Peyer's patch (tissue), 4 donors: Measurements from ENCODE around the gene SLC19A3. TPM values are rescaled to one million over a fixed set of nuclear protein-coding genes. Genes with fewer than 3 reads are reported as not detected.
"Not testable (repeated sequence)": the region's sequence is repeated elsewhere in the genome, so short reads cannot be mapped to it uniquely, and the experiment has no call there.

Experiments
- DNase-seq, 3 donors: peaks; one replicate each; pipeline ENCODE4 v3.0.0-alpha.2; 2017 to 2019
- H3K27ac ChIP-seq, 4 donors: fragments of 200-600 bp; sonication (generic); one replicate each; pipeline ENCODE4 v1.5.1; 2016 to 2019
- H3K27me3 ChIP-seq, 2 donors: fragments of 200-600 bp; sonication (generic); one replicate each; pipeline ENCODE4 v1.5.1; 2019
- H3K36me3 ChIP-seq, 3 donors: fragments of 200-600 bp; sonication (generic); one replicate each; pipeline ENCODE4 v1.5.1; 2016 to 2019
- H3K4me1 ChIP-seq, 4 donors: fragments of 200-600 bp; sonication (generic); one replicate each; pipeline ENCODE4 v1.5.1; 2016 to 2019
- H3K4me3 ChIP-seq, 4 donors: fragments of 200-600 bp; sonication (generic); 1 replicate in 3 of 4; 2 replicates in 1 of 4; pipeline ENCODE4 v1.5.1; 2016 to 2019; ENCODE audit warnings: mild to moderate bottlenecking in 1 of 4
- H3K9me3 ChIP-seq, 4 donors: fragments of 200-600 bp; sonication (generic); one replicate each; pipeline ENCODE4 v1.5.1; 2016 to 2019; ENCODE audit warnings: mild to moderate bottlenecking in 1 of 4
- POLR2A ChIP-seq, 2 donors: fragments of 450-650 bp; IDR thresholded peaks; one replicate each; pipeline ENCODE4 v1.5.1; 2017; ENCODE audit warnings: antibody characterized with exemption in 2 of 2, mild to moderate bottlenecking in 2 of 2, moderate library complexity in 2 of 2
- total RNA-seq, 4 donors: library from RNA; depleted of rRNA; stranded (reverse); fragments of >200 nt; gene quantifications; one replicate each; pipeline ENCODE4 v1.1.0, GENCODE V29; 2016
- TF ChIP-seq, protein P1 (sequence below), 6 experiments: fragments of 450-650 bp in 4 of 6; fragments of 200-600 bp in 2 of 6; sonication (generic) in 1 of 6; IDR thresholded peaks; one replicate each; pipeline ENCODE4 v1.5.1; 2017 to 2019; ENCODE audit warnings: antibody characterized with exemption in 6 of 6, mild to moderate bottlenecking in 3 of 6, moderate library complexity in 1 of 6

Gene SLC19A3
- total RNA-seq, 4 donors from 2014 or later: 5.0 to 40.0 (median 23.1) TPM

DNA sequence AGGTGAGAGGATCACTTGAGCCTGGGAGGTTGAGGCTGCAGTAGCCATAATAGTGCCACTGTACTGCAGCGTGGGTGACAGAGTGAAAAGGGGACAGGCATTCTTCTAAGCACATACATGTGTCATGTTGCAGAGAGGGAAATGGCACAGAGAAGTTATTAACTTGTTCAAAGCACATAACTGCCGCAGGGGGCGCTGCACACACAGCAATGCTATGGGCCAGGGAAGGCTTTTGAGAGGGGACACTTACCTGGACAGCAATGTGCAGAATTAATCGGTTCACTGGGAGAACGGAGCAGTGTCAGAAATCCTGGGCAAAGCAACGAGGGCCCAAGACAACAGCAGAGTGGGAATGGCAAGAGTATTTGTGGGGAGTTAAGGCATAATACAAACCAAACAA lies 30.3 kb upstream of the SLC19A3 start:
- no peak for DNase-seq
- Histone ChIP-seq H3K4me3 (no peak overlapping the region), H3K27ac (no peak overlapping the region), H3K27me3 (no peaks in the 10 kb centered on the region), H3K4me1 (no peaks in the 10 kb centered on the region), H3K9me3 (no peaks in the 10 kb centered on the region), H3K36me3 (no peaks in the 10 kb centered on the region)
- TF ChIP-seq, protein P1, sequence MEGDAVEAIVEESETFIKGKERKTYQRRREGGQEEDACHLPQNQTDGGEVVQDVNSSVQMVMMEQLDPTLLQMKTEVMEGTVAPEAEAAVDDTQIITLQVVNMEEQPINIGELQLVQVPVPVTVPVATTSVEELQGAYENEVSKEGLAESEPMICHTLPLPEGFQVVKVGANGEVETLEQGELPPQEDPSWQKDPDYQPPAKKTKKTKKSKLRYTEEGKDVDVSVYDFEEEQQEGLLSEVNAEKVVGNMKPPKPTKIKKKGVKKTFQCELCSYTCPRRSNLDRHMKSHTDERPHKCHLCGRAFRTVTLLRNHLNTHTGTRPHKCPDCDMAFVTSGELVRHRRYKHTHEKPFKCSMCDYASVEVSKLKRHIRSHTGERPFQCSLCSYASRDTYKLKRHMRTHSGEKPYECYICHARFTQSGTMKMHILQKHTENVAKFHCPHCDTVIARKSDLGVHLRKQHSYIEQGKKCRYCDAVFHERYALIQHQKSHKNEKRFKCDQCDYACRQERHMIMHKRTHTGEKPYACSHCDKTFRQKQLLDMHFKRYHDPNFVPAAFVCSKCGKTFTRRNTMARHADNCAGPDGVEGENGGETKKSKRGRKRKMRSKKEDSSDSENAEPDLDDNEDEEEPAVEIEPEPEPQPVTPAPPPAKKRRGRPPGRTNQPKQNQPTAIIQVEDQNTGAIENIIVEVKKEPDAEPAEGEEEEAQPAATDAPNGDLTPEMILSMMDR (IDR thresholded peaks at IDR 0.05): peak in 1 of 6 experiments; percentile 25
- TF ChIP-seq POLR2A (IDR thresholded peaks at IDR 0.05): no peak

DNA sequence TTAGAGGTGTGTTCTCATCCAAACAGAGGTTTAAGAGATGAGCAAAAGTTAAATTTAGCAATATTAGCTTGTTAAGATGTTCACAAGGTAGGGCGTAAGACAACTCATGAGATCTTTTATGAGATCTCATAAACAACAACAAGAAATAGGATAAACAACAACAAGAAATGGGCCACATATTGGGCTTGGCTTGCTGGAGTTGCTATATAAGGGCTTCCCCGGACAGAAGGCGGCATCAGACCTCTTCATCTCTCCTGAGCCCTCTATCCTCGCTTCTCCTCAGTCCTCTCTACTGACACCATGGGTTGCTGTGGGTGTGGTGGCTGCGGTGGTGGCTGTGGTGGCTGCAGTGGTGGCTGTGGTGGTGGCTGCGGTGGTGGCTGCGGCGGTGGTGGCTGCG lies 27.8 kb upstream of the SLC19A3 start, which contains the start of gene SCYGR8:
TSS of gene SCYGR8 (plus strand) at position 301 of the 400 bp plus-strand sequence. CDS start at position 301, 0 bp downstream.
- H3K27me3 ChIP-seq: no peaks in the 10 kb centered on the region
- no peaks in the 10 kb centered on the region for H3K4me1 ChIP-seq
- no peaks in the 10 kb centered on the region for H3K36me3 ChIP-seq
- no peak for DNase-seq
- no peak within 1 kb of the TSS for H3K4me3 ChIP-seq
- H3K27ac ChIP-seq: no peak within 1 kb of the TSS
- H3K9me3 ChIP-seq: no peaks in the 10 kb centered on the region
- TF ChIP-seq POLR2A (IDR thresholded peaks at IDR 0.05): no peak
- TF ChIP-seq, protein P1 (IDR thresholded peaks at IDR 0.05): no peak

- H3K27me3 ChIP-seq, H3K4me3 ChIP-seq, H3K27ac ChIP-seq, H3K4me1 ChIP-seq, H3K36me3 ChIP-seq, H3K9me3 ChIP-seq: not testable (repeated sequence)
- DNase-seq: peak in 1 of 3 donors; percentile 52
- TF ChIP-seq, protein P1 (IDR thresholded peaks at IDR 0.05): peak in 1 of 6 experiments; percentile 15
These were observed 22.9 kb upstream of the SLC19A3 start for GRCh38 chr2:227740705-227741104.

DNA sequence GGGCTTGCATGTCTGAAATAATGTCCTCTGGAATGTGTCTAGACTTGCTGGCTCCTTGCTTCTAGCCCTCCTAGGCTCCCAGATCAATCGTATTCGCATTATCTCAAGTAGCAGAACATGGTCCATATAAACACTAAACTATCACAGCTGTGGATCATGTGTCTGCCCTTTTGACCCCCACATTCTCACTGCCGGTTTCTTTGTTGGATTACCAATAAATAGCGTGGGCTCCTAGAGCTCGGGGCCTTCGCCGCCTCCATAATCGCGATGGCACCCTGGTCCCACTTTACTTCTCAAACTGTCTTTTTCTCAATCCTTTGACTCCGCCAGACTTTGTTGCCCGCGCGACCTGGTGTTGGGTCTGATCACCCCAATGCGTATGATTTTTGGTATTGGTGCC lies 21.5 kb upstream of the SLC19A3 start:
- TF ChIP-seq, protein P1 (IDR thresholded peaks at IDR 0.05): no peak
- TF ChIP-seq POLR2A (IDR thresholded peaks at IDR 0.05): no peak
- no peaks in the 10 kb centered on the region for H3K27me3 ChIP-seq
- no peak overlapping the region for H3K4me3 ChIP-seq
- H3K27ac ChIP-seq: no peak overlapping the region
- no peaks in the 10 kb centered on the region for H3K4me1 ChIP-seq
- no peaks in the 10 kb centered on the region for H3K9me3 ChIP-seq
- no peak for DNase-seq
- no peaks in the 10 kb centered on the region for H3K36me3 ChIP-seq

DNA sequence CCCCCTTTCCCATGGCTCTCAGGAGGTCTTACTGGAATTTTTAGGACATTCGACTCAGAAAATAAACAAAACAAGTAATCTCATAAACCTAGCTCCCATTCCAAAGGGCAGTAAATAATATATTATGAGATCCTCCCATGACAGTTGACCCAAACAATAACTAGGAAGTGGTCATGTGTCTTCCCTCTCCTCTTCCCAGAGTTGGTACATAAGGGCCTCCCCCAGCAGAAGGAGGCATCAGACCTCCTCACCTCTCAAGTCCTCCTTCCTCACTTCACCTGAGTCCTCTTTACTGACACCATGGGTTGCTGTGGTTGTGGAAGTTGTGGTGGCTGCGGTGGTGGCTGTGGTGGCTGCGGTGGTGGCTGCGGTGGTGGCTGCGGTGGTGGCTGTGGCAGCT lies 10.2 kb upstream of the SLC19A3 start, which contains the start of gene SCYGR7:
TSS of gene SCYGR7 (plus strand) at position 301 of the 400 bp plus-strand sequence. CDS start at position 301, 0 bp downstream.
- H3K36me3 ChIP-seq: no peaks in the 10 kb centered on the region
- no peak within 1 kb of the TSS for H3K27ac ChIP-seq
- H3K4me3 ChIP-seq: no peak within 1 kb of the TSS
- H3K4me1 ChIP-seq: no peaks in the 10 kb centered on the region
- no peaks in the 10 kb centered on the region for H3K27me3 ChIP-seq
- no peak for TF ChIP-seq POLR2A (IDR thresholded peaks at IDR 0.05)
- TF ChIP-seq, protein P1 (IDR thresholded peaks at IDR 0.05): no peak
- H3K9me3 ChIP-seq: no peaks in the 10 kb centered on the region
- no peak for DNase-seq
